Activated CD4-positive, alpha-beta T cell treated with anti-CD3 and anti-CD28 coated beads for 1 hour (primary cell): Measurements from ENCODE around the gene RGPD5.
"Not testable (repeated sequence)": the region's sequence is repeated elsewhere in the genome, so short reads cannot be mapped to it uniquely, and the experiment has no call there.

Source experiments
- DNase-seq: peaks from one replicate; pipeline ENCODE4 v3.0.0-alpha.2; 2020

RGPD5 gene

DNA sequence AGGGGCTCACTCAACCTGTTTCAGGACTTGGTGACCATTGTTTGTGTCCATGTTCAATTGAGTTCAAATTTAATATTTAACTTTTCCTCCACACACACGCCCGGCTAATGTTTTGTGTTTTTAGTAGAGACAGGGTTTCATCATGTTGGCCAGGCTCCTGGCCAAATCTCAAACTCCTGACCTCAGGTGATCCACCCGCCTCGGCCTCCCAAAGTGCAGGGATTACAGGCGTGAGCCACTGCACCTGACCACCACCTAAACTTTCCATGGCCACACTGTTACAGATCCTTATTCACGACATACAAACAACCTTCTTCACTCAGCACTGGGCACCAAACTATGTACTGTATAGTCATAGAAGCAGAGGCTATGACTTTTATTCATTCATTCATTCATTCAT, 100.0 kb downstream of the RGPD5 start:
- DNase-seq = not testable (repeated sequence)

DNA sequence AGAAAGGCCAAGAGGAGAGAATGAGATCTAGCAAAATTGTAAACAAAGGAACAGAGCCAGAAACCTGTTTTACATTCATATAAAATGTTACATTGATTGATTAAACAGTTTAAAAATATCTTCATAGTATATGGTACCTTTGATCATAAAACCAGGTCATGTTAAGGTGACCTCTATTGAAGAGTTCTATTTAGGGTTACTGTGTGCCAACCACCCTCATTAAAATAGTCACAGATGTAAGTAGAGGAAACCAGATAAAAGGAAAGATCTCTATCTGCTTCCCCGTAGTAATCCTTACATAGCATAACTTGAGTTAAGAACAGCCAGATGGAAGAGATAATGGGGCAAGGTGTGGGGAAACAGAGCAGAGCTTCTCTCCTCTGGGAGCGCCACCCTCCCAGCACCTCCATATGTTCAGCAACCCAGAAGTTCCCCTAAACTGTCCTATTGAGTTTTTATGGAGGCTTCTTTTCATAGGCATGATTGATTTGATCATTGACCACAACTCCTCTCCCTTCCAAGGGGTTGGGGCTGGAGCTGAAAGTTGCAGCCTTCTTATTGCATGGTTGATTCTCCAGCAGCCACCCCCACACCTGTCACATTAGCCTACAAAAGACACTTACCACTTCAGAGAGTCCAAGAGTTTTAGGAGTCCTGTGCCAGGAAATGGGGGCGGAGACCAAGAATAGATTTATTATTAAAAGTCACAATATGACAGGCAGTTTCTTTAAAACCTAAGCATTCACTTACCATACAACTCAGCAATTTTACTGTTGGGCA, 101.2 kb downstream of the RGPD5 start:
- not testable (repeated sequence) for DNase-seq

DNA sequence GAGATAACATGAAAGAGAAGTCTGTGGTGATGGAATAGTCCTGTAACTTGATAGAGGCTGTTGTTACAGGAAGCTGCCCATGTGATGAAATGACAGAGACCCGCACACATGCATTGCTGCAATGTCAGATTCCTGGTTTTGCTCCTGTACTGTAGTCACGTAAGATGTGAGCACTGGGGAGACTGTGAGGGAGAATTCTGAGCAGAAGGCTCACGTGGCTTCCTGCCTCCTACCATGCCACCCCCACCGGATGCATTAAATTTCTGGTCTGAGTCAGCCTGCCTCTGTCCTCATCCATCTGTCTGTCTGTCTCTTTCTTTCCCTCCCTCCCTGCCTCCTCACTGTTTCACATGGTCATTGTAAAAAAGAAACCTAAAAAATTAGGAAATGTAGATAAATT, 102.1 kb downstream of the RGPD5 start:
- not testable (repeated sequence) for DNase-seq

DNA sequence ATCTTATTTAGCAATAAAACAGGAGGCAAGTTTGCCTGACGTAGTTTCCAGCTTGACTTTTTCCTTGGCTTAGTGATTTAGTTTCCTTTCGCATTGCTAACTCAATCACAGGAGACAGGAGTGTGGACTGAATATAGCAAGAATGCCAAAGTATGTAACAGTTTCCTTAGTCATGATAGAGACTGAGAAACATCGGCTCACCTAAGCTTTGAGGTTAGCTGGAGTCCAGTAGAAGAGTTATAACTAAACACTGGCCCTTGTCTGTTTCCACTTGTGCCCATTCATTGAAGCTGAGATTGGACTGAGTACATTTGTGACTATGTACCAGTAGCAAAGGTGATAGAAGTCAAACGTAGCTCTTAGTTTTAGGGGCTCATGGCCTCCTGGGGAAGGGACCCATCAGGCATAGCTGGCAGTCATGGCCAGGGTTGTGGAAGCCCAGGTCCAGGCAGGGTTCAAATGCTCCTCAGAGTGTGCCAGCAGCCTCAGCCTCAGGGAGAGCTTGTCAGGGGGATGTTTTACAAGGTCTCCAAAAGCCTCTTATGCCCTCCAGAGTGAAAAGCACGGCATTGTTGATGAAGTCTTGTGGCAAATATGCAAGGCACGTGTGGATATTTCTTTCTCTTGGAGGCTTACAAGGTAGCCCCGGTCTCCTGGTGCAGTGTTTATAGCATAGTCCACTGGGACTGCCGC, 103.8 kb downstream of the RGPD5 start:
- DNase-seq = not testable (repeated sequence)

- DNase-seq = not testable (repeated sequence)
Observed at GRCh38 chr2:109898462-109899336, 104.6 kb downstream of the RGPD5 start, which contains the start of gene LIMS3. Gene LIMS3 (plus strand): TSS chr2:109898688. CDS start chr2:109898729, 41 bp downstream.

DNA sequence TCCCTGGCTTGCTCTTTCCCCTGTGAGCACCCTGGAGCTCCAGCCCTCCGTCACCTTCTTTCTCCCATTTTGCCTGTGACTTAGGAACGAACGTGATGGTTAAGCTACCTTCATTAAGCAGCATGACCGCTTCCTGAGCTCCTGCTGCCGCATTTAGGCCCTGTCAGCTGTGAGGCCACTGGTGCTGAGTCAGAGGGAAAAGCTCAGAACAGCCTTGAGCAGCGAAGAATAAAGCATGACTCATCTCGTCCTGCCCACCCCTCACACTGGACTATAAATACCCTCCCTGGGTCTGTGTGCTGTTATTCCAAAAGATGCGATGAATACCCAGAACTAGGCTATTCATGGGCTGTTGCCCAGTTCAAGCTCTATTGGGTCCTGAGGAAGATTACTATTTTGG, 111.7 kb downstream of the RGPD5 start:
- not testable (repeated sequence) for DNase-seq
